Stimulated activated CD4-positive, alpha-beta T cell treated with anti-CD3 and anti-CD28 coated beads, Interleukin-2, amount 100 ng/mL, for 48 hours (primary cell): ENCODE measurements around the gene RRAGB.
A peak's percentile ranks its signal among the peaks of the same experiment; 100 is the strongest.
"Not testable (repeated sequence)": the region's sequence is repeated elsewhere in the genome, so short reads cannot be mapped to it uniquely, and the experiment has no call there.

ENCODE experiments used
- DNase-seq, 2 donors: peaks; one replicate each; pipeline ENCODE4 v3.0.0-alpha.2; 2020

Gene RRAGB, protein sequence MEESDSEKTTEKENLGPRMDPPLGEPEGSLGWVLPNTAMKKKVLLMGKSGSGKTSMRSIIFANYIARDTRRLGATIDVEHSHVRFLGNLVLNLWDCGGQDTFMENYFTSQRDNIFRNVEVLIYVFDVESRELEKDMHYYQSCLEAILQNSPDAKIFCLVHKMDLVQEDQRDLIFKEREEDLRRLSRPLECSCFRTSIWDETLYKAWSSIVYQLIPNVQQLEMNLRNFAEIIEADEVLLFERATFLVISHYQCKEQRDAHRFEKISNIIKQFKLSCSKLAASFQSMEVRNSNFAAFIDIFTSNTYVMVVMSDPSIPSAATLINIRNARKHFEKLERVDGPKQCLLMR

GRCh38 chrX:55717521-55718497 is at the start of gene RRAGB:
RRAGB (plus strand) TSS chrX:55717749; CDS start chrX:55718328, 579 bp downstream.
- peak; percentile 68 to 77 for DNase-seq

- DNase-seq, result no peak
These were observed 49.5 kb upstream of the RRAGB start for GRCh38 chrX:55668084-55668483.

DNA sequence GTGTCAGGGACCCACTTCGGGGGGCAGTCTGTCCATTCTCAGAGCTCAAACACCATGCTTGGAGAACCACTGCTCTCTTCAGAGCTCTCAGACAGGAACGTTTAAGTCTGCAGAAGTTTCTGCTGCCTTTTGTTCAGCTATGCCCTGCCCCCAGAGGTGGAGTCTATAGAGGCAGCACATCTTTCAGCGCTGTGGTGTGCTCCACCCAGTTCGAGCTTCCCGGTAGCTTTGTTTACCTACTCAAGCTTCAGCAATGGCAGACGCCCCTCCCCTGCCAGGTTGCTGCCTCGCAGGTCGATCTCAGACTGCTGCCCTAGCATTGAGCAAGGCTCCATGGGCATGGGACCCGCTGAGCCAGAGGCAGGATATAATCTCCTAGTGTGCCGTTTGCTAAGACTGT is 29.0 kb upstream of the RRAGB start:
- DNase-seq, result not testable (repeated sequence)

- DNase-seq, result no peak
These were observed 22.1 kb upstream of the RRAGB start for GRCh38 chrX:55695227-55696018.

DNA sequence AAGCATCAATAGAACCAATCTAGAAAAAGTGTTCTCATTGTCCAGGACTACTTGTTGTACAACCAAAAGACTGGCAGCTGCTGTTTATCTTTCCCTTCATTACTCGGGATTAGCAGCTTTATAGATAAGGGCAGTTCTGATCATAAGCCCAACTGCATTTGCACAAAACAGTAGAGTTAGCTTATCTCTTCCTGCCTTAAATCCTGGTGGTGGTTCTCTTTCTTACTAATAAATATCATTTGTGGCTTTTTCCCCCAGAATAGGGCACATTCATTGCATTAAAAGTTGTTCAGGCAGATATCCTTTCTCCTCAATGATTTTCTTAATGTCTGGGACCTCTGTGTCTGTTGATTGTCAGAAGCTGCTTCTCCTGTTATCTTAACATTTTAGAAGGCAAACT is 20.2 kb upstream of the RRAGB start:
- no peak for DNase-seq

GRCh38 chrX:55702671-55703070 is 14.9 kb upstream of the RRAGB start:
- DNase-seq, result no peak

DNA sequence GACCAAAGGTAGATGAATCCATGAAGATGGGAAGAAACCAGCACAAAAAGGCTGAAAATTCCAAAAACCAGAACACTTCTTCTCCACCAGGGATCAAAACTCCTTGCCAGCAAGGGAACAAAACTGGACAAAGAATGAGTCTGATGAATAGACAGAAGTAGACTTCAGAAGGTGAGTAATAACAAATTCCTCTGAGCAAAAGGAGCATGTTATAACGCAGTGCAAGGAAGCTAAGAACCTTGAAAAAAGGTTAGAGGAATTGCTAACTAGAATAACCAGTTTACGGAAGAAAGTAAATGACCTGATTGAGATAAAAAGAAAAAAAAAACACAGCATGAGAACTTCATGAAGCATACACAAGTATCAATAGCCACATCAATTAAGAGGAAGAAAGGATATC is 14.1 kb upstream of the RRAGB start:
- DNase-seq, result not testable (repeated sequence)

DNA sequence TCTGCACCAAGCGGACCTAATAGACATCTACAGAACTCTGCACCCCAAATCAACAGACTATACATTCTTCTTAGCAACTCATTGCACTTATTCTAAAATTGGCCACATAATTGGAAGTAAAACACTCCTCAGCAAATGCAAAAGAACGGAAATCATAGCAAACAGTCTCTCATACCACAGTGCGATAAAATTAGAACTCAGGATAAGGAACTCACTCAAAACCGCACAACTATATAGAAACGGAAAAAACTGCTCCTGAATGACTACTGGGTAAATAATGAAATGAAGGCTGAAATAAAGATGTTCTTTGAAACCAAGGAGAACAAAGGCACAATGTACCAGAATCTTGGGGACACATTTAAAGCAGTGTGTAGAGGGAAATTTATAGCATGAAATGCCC is 12.5 kb upstream of the RRAGB start:
- not testable (repeated sequence) for DNase-seq

DNA sequence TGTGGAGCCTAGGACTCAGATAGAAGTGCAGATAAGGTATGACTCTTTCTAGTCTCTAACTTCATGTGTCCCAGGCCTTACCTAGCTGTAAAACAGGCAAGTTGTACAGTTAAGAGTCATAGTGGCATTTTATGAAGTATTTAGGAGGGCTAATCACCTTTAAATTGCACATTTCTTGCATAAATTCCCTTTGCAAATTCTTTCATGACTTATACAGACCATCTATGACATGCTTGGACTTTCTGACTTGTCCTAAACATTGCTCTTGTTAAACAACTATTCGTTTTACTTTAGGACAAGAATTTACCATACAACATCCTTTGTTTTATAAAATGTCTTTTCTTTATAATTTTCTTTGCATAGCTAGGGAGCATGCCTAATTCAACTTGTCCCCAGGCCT is 7.8 kb upstream of the RRAGB start:
- DNase-seq, result no peak

DNA sequence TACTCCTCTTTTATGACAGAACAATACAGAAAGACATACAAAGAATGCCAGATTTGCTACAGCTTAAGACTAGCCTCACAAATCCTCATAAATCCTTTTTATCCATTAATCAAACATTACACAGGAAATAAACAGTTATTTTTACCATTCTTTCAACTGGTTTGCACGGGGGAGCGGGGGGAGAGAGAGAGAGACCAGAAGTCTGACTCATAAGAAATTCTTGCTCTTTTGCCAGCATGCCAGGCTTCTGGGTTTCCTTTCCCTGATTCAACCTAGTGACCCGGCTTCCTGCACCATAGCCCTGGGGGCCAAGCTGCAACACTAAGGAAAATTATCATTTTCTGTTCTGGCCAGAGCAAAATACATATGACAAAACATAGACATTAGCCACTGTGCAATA is 6.8 kb upstream of the RRAGB start:
- DNase-seq, result no peak

- no peak for DNase-seq
These were observed 3.9 kb upstream of the RRAGB start for GRCh38 chrX:55713631-55714030.

DNA sequence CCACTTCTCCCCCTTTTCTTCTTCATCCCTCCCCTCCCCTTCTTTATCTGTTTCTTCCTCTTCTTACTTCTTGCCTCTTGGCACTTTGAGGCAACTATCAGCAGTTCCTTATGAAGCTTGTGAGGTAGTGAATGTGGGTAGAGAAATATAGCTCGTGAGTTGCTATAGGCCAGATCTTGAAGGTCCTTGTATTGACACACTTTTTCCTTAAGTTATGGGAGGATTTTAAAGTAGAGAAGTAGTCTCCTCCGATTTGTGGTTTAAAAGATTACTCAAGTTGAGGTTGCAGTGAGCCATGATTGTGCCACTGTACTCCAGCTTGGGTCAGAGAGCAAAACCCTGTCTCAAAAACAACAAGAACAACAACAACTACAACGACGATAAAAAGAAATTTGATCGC is 3.4 kb upstream of the RRAGB start:
- DNase-seq, result no peak

- no peak for DNase-seq
These were observed 1.7 kb upstream of the RRAGB start for GRCh38 chrX:55715847-55716246.

- DNase-seq, result no peak
These were observed 612 bp upstream of the RRAGB start for GRCh38 chrX:55716937-55717336.

GRCh38 chrX:55731826-55732225 is 14.3 kb downstream of the RRAGB start:
- DNase-seq, result no peak

DNA sequence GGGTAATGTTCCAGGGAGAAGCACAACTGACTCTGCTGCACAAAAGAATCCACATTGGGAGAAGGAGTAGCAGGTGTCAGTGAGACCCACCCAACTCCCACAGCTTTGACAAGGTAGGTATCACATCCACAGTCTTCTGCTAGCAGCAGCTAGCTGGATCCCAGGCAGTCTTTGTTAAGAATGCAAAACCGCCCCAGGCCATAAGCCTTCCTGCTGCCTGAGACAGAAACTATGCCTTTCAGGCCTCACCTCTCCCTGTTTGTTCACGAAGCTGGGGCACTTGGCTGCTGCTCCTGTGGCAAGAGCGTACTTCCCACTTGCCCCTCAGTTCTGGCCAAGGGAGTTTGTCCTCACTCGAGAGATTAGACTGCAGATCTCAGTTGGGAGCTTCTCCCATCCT is 21.4 kb downstream of the RRAGB start:
- DNase-seq, result no peak

DNA sequence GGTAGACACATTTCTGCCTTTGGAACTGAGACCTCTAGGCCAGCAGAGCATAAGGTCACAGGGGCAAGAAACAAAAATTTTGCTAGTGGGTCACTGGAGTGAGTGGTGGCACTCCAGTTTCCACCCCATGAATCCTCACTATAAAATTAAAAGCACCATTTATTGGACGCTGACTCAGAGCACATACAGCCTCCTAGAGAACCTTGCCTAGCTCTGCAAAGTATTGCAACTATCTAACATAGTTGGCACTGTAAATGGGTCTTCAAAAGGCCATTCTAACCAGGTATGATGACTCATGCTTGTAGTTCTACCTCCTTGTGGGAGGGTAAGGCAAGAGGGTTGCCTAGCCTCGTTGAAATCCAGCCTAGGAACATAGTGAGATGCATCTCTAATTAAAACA is 25.1 kb downstream of the RRAGB start:
- no peak for DNase-seq

GRCh38 chrX:55748463-55748862 is 30.9 kb downstream of the RRAGB start:
- DNase-seq, result not testable (repeated sequence)

DNA sequence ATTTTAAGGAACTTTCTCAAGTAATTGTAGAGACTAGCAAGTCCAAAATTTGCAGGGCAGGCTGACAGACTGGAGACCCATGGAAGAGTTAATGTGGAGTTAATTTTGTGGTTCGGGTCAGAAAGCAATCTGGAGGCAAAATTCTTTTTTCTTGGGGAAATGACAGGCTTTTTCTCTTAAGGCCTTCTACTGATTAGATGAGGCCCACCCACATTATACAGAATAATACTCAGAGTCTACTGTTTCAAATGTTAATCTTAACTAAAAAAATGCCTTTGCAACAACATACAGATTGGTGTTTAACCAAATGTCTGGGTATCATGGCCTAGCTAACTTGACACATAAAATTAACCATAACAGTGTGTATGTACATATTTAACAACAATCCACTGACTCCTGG is 32.7 kb downstream of the RRAGB start:
- DNase-seq, result no peak

GRCh38 chrX:55754861-55755294 is 37.3 kb downstream of the RRAGB start:
- DNase-seq, result no peak

- no peak for DNase-seq
These were observed 40.5 kb downstream of the RRAGB start for GRCh38 chrX:55758033-55758432.

GRCh38 chrX:55759478-55759877 is 41.9 kb downstream of the RRAGB start:
- DNase-seq, result no peak

- no peak for DNase-seq
These were observed 49.6 kb downstream of the RRAGB start for GRCh38 chrX:55767100-55767499.
